ENCODE data around the gene C10orf90.

DNA sequence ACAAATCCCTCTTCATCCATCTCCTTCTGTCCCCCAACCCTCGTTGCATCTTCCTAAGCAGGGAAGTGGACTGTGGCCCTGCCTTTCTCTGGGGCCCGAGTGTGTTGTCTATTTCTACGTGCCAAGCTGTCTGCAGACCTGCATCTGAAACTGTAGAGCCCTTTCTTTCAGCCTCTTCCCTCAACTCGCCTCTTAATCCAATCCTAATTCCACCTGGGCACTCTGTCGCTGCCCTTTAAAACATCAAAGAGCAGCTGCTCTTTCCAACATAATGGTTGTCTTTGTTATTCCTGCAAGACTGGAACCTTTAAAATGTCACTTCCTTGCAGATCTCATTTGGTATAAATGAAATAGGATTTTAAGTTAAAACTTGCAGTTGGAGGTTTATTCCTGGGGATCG, 260.7 kb downstream of the C10orf90 start:
- TF ChIP-seq, protein P1, sequence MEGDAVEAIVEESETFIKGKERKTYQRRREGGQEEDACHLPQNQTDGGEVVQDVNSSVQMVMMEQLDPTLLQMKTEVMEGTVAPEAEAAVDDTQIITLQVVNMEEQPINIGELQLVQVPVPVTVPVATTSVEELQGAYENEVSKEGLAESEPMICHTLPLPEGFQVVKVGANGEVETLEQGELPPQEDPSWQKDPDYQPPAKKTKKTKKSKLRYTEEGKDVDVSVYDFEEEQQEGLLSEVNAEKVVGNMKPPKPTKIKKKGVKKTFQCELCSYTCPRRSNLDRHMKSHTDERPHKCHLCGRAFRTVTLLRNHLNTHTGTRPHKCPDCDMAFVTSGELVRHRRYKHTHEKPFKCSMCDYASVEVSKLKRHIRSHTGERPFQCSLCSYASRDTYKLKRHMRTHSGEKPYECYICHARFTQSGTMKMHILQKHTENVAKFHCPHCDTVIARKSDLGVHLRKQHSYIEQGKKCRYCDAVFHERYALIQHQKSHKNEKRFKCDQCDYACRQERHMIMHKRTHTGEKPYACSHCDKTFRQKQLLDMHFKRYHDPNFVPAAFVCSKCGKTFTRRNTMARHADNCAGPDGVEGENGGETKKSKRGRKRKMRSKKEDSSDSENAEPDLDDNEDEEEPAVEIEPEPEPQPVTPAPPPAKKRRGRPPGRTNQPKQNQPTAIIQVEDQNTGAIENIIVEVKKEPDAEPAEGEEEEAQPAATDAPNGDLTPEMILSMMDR (IDR thresholded peaks at IDR 0.05; ENCODE audit: insufficient read depth, low read length, poor library complexity, severe bottlenecking) = no peak
- TF ChIP-seq EZH2phosphoT487 (conservative IDR thresholded peaks at IDR 0.05; ENCODE audit: low read length) = no peak

All from SU-DHL-6 (cell line).